ENCODE data around the gene DPCD. TPM values are rescaled to one million over a fixed set of nuclear protein-coding genes. Genes with fewer than 3 reads are reported as not detected.
"Not testable (repeated sequence)": the region's sequence is repeated elsewhere in the genome, so short reads cannot be mapped to it uniquely, and the experiment has no call there.

Gene DPCD
- total and polyA plus RNA-seq, 5 donors from 2014 or later: 0.99 to 1.7 (median 1.1) TPM; not detected in 1

- Mint-ChIP-seq H3K4me1 (peaks cover 0 to 15% (median 4%) of the 10 kb centered on the region in 4 donors), H3K27ac (peak overlapping the region in 1 of 3 donors; percentile 7), H3K27me3 (no peaks in the 10 kb centered on the region), H3K9me3 (no peaks in the 10 kb centered on the region), H3K36me3 (peaks cover 21% of the 10 kb centered on the region), H3K4me3 (no peak overlapping the region)
- ATAC-seq (ENCODE audit: low read depth in 2 of 2) (no peak), DNase-seq (no peak)
- no peaks in the 10 kb centered on the region for H3K9me3 ChIP-seq (ENCODE audit: control insufficient read depth in 2 of 2, low read length in 2 of 2)
- H3K27me3 ChIP-seq (ENCODE audit: control insufficient read depth, insufficient read depth, low read length): no peaks in the 10 kb centered on the region
- H3K36me3 ChIP-seq (ENCODE audit: control insufficient read depth, insufficient read depth, low read length): peaks cover 45% of the 10 kb centered on the region
- H3K4me1 ChIP-seq (ENCODE audit: control insufficient read depth, insufficient read depth, low read length, poor library complexity, severe bottlenecking): no peaks in the 10 kb centered on the region
- H3K27ac ChIP-seq (ENCODE audit: insufficient read depth, low read length, poor library complexity, severe bottlenecking): no peak overlapping the region
- H3K4me3 ChIP-seq (ENCODE audit: low read depth, low read length): no peak overlapping the region
Observed at GRCh38 chr10:101580486-101581399, 7.4 kb upstream of the DPCD start.

GRCh38 chr10:101585841-101586240 is 2.3 kb upstream of the DPCD start:
- H3K27me3 ChIP-seq (ENCODE audit: control insufficient read depth, insufficient read depth, low read length): no peaks in the 10 kb centered on the region
- Mint-ChIP-seq H3K27me3 (peaks cover 6% of the 10 kb centered on the region), H3K4me1 (peaks cover 0 to 46% (median 28%) of the 10 kb centered on the region in 4 donors), H3K36me3 (peaks cover 21% of the 10 kb centered on the region), H3K27ac (no peak overlapping the region), H3K4me3 (peak overlapping the region in 2 of 4 donors; percentile 34 to 97), H3K9me3 (no peaks in the 10 kb centered on the region)
- no peak for ATAC-seq (ENCODE audit: low read depth in 2 of 2)
- H3K4me1 ChIP-seq (ENCODE audit: control insufficient read depth, insufficient read depth, low read length, poor library complexity, severe bottlenecking): peaks cover 21% of the 10 kb centered on the region
- H3K9me3 ChIP-seq (ENCODE audit: control insufficient read depth in 2 of 2, low read length in 2 of 2): no peaks in the 10 kb centered on the region
- H3K4me3 ChIP-seq (ENCODE audit: low read depth, low read length): no peak overlapping the region
- no peak for DNase-seq
- H3K27ac ChIP-seq (ENCODE audit: insufficient read depth, low read length, poor library complexity, severe bottlenecking): no peak overlapping the region
- peaks cover 20% of the 10 kb centered on the region for H3K36me3 ChIP-seq (ENCODE audit: control insufficient read depth, insufficient read depth, low read length)

GRCh38 chr10:101588879-101589278 is 758 bp downstream of the DPCD start:
- H3K27ac Mint-ChIP-seq: no peak overlapping the region
- H3K4me3 Mint-ChIP-seq: peak overlapping the region; percentile 94 to 97 (median 95)
- Histone ChIP-seq H3K4me3 (ENCODE audit: low read depth, low read length) (peak overlapping the region; percentile 86), H3K27ac (ENCODE audit: insufficient read depth, low read length, poor library complexity, severe bottlenecking) (no peak overlapping the region), H3K9me3 (ENCODE audit: control insufficient read depth in 2 of 2, low read length in 2 of 2) (no peaks in the 10 kb centered on the region), H3K4me1 (ENCODE audit: control insufficient read depth, insufficient read depth, low read length, poor library complexity, severe bottlenecking) (peaks cover 21% of the 10 kb centered on the region), H3K36me3 (ENCODE audit: control insufficient read depth, insufficient read depth, low read length) (peaks cover 1% of the 10 kb centered on the region), H3K27me3 (ENCODE audit: control insufficient read depth, insufficient read depth, low read length) (no peaks in the 10 kb centered on the region)
- DNase-seq (no peak), ATAC-seq (ENCODE audit: low read depth in 2 of 2) (no peak)
- H3K36me3 Mint-ChIP-seq: peaks cover 10% of the 10 kb centered on the region
- peaks cover 0 to 42% (median 28%) of the 10 kb centered on the region in 4 donors for H3K4me1 Mint-ChIP-seq
- H3K9me3 Mint-ChIP-seq: no peaks in the 10 kb centered on the region
- peaks cover 6% of the 10 kb centered on the region for H3K27me3 Mint-ChIP-seq

GRCh38 chr10:101593331-101593730 is 5.2 kb downstream of the DPCD start:
- not testable (repeated sequence) for H3K27ac Mint-ChIP-seq; H3K4me3 Mint-ChIP-seq; DNase-seq; ATAC-seq (ENCODE audit: low read depth in 2 of 2); H3K36me3 ChIP-seq (ENCODE audit: control insufficient read depth, insufficient read depth, low read length); H3K4me1 Mint-ChIP-seq; H3K4me3 ChIP-seq (ENCODE audit: low read depth, low read length); H3K4me1 ChIP-seq (ENCODE audit: control insufficient read depth, insufficient read depth, low read length, poor library complexity, severe bottlenecking); H3K9me3 ChIP-seq (ENCODE audit: control insufficient read depth in 2 of 2, low read length in 2 of 2); H3K27me3 Mint-ChIP-seq; H3K27me3 ChIP-seq (ENCODE audit: control insufficient read depth, insufficient read depth, low read length); H3K9me3 Mint-ChIP-seq; H3K36me3 Mint-ChIP-seq; H3K27ac ChIP-seq (ENCODE audit: insufficient read depth, low read length, poor library complexity, severe bottlenecking)

GRCh38 chr10:101595591-101596433 is 7.7 kb downstream of the DPCD start:
- no peak for DNase-seq
- ATAC-seq (ENCODE audit: low read depth in 2 of 2): no peak
- Mint-ChIP-seq H3K4me3 (no peak overlapping the region), H3K27me3 (no peaks in the 10 kb centered on the region), H3K4me1 (no peaks in the 10 kb centered on the region), H3K9me3 (peaks cover 0 to 2% (median 0%) of the 10 kb centered on the region in 7 donors), H3K27ac (no peak overlapping the region), H3K36me3 (no peaks in the 10 kb centered on the region)
- Histone ChIP-seq H3K4me1 (ENCODE audit: control insufficient read depth, insufficient read depth, low read length, poor library complexity, severe bottlenecking) (no peaks in the 10 kb centered on the region), H3K27ac (ENCODE audit: insufficient read depth, low read length, poor library complexity, severe bottlenecking) (no peak overlapping the region), H3K9me3 (ENCODE audit: control insufficient read depth in 2 of 2, low read length in 2 of 2) (no peaks in the 10 kb centered on the region), H3K36me3 (ENCODE audit: control insufficient read depth, insufficient read depth, low read length) (no peaks in the 10 kb centered on the region), H3K27me3 (ENCODE audit: control insufficient read depth, insufficient read depth, low read length) (no peaks in the 10 kb centered on the region), H3K4me3 (ENCODE audit: low read depth, low read length) (no peak overlapping the region)

- Mint-ChIP-seq H3K9me3 (peaks cover 0 to 2% (median 0%) of the 10 kb centered on the region in 7 donors), H3K4me3 (no peak overlapping the region), H3K27me3 (no peaks in the 10 kb centered on the region), H3K4me1 (no peaks in the 10 kb centered on the region), H3K36me3 (no peaks in the 10 kb centered on the region), H3K27ac (no peak overlapping the region)
- Histone ChIP-seq H3K4me3 (ENCODE audit: low read depth, low read length) (no peak overlapping the region), H3K36me3 (ENCODE audit: control insufficient read depth, insufficient read depth, low read length) (no peaks in the 10 kb centered on the region), H3K27ac (ENCODE audit: insufficient read depth, low read length, poor library complexity, severe bottlenecking) (no peak overlapping the region), H3K27me3 (ENCODE audit: control insufficient read depth, insufficient read depth, low read length) (no peaks in the 10 kb centered on the region), H3K4me1 (ENCODE audit: control insufficient read depth, insufficient read depth, low read length, poor library complexity, severe bottlenecking) (no peaks in the 10 kb centered on the region), H3K9me3 (ENCODE audit: control insufficient read depth in 2 of 2, low read length in 2 of 2) (no peaks in the 10 kb centered on the region)
- no peak for DNase-seq
- no peak for ATAC-seq (ENCODE audit: low read depth in 2 of 2)
Observed at GRCh38 chr10:101597091-101597900, 9.2 kb downstream of the DPCD start.

GRCh38 chr10:101601541-101601940 is 13.4 kb downstream of the DPCD start:
- Mint-ChIP-seq H3K36me3 (peaks cover 2% of the 10 kb centered on the region), H3K4me3 (no peak overlapping the region), H3K4me1 (no peaks in the 10 kb centered on the region), H3K9me3 (no peaks in the 10 kb centered on the region), H3K27me3 (no peaks in the 10 kb centered on the region), H3K27ac (peak overlapping the region in 1 of 3 donors; percentile 13)
- Histone ChIP-seq H3K36me3 (ENCODE audit: control insufficient read depth, insufficient read depth, low read length) (peaks cover 9% of the 10 kb centered on the region), H3K27ac (ENCODE audit: insufficient read depth, low read length, poor library complexity, severe bottlenecking) (no peak overlapping the region), H3K27me3 (ENCODE audit: control insufficient read depth, insufficient read depth, low read length) (no peaks in the 10 kb centered on the region), H3K4me3 (ENCODE audit: low read depth, low read length) (no peak overlapping the region), H3K4me1 (ENCODE audit: control insufficient read depth, insufficient read depth, low read length, poor library complexity, severe bottlenecking) (no peaks in the 10 kb centered on the region), H3K9me3 (ENCODE audit: control insufficient read depth in 2 of 2, low read length in 2 of 2) (no peaks in the 10 kb centered on the region)
- no peak for DNase-seq
- ATAC-seq (ENCODE audit: low read depth in 2 of 2): no peak

Measured in CD4-positive, CD25-positive, alpha-beta regulatory T cell (primary cell).